SH-SY5Y (cell line): Measurements from ENCODE around the gene RHBG.

Experiments used
- GATA2 ChIP-seq: IDR thresholded peaks from 2 replicates; pipeline ENCODE4 v1.6.1; 2011; ENCODE audit warnings: mild to moderate bottlenecking, low read depth, low read length
- GATA3 ChIP-seq: IDR thresholded peaks from 2 replicates; pipeline ENCODE4 v1.6.1; 2011; ENCODE audit warnings: low read depth, mild to moderate bottlenecking, low read length, moderate library complexity

RHBG gene

GRCh38 chr1:156402331-156403020 is 33.5 kb downstream of the RHBG start:
- TF ChIP-seq GATA3 (no peak), GATA2 (no peak)

GRCh38 chr1:156405670-156406069 is 36.7 kb downstream of the RHBG start:
- TF ChIP-seq GATA2 = no peak
- TF ChIP-seq GATA3 = no peak

GRCh38 chr1:156406251-156406650 is 37.2 kb downstream of the RHBG start:
- TF ChIP-seq GATA3 (no peak), GATA2 (no peak)

GRCh38 chr1:156407344-156407743 is 38.3 kb downstream of the RHBG start:
- no peak for TF ChIP-seq GATA2
- TF ChIP-seq GATA3 = no peak

GRCh38 chr1:156407760-156408159 is 38.7 kb downstream of the RHBG start:
- TF ChIP-seq GATA2 (no peak), GATA3 (no peak)

- TF ChIP-seq GATA2 (no peak), GATA3 (no peak)
Measured at GRCh38 chr1:156409439-156409838, 40.4 kb downstream of the RHBG start.

GRCh38 chr1:156410238-156410637 is 41.2 kb downstream of the RHBG start:
- TF ChIP-seq GATA2 = no peak
- TF ChIP-seq GATA3 = no peak

- TF ChIP-seq GATA3 (no peak), GATA2 (no peak)
Measured at GRCh38 chr1:156410740-156411139, 41.7 kb downstream of the RHBG start.

GRCh38 chr1:156412653-156413321 is 43.8 kb downstream of the RHBG start:
- TF ChIP-seq GATA2 (no peak), GATA3 (no peak)

- TF ChIP-seq GATA3 = no peak
- TF ChIP-seq GATA2 = no peak
Measured at GRCh38 chr1:156413391-156414246, 44.6 kb downstream of the RHBG start.

- TF ChIP-seq GATA3 (no peak), GATA2 (no peak)
Measured at GRCh38 chr1:156414461-156415064, 45.6 kb downstream of the RHBG start.

- TF ChIP-seq GATA3 = no peak
Measured at GRCh38 chr1:156416993-156417392, 48.0 kb downstream of the RHBG start.

- TF ChIP-seq GATA3 (no peak), GATA2 (no peak)
Measured at GRCh38 chr1:156417401-156418020, 48.5 kb downstream of the RHBG start.
